OCI-LY7 (cell line): Measurements from ENCODE around the gene CSTPP1. TPM values are rescaled to one million over a fixed set of nuclear protein-coding genes. Genes with fewer than 3 reads are reported as not detected.

Source experiments
- BruUV-seq: library from RNA; stranded (reverse); fragments of 400-500 nt; replicated peaks from 2 replicates; lab custom pipeline; 2021; lab: Mats Ljungman, UMichigan
- CTCF ChIA-PET: fragments of 300-600 bp; sonication (Branson Sonifier 250); formaldehyde crosslinking; loops from one replicate; lab custom pipeline; 2022; ENCODE audit warnings: antibody characterized with exemption; ENCODE audit not compliant: unreplicated experiment; lab: Charles Lee
- POLR2A ChIA-PET: fragments of 300-600 bp; sonication (Branson Sonifier 250); formaldehyde crosslinking; loops from one replicate; lab custom pipeline; 2022; ENCODE audit warnings: antibody characterized with exemption; lab: Charles Lee
- DNase-seq: peaks from one replicate; pipeline ENCODE4 v3.0.0-alpha.2; 2015; ENCODE audit warnings: low spot score
- H2AFZ ChIP-seq: fragments of 200-600 bp; sonication (generic), shearing (Covaris generic); 2 replicates; pipeline ENCODE4 v1.6.1; 2014; ENCODE audit warnings: mild to moderate bottlenecking, antibody characterized with exemption, low read length, moderate library complexity
- H3K27ac ChIP-seq: fragments of 200-600 bp; sonication (generic); 2 replicates; pipeline ENCODE4 v1.5.1; 2014; ENCODE audit warnings: mixed run types, low read depth, mild to moderate bottlenecking, moderate library complexity, low read length, inconsistent platforms; ENCODE audit not compliant: poor library complexity, severe bottlenecking
- H3K36me3 ChIP-seq: fragments of 200-600 bp; sonication (generic); 2 replicates; pipeline ENCODE4 v1.6.1; 2014; ENCODE audit warnings: mild to moderate bottlenecking, antibody characterized with exemption, low read length, moderate library complexity, mixed read lengths; ENCODE audit not compliant: insufficient read depth
- H3K4me1 ChIP-seq: fragments of 200-600 bp; sonication (generic); 2 replicates; pipeline ENCODE4 v1.5.1; 2014; ENCODE audit warnings: mild to moderate bottlenecking, low read length; ENCODE audit not compliant: insufficient read depth, poor library complexity, severe bottlenecking
- H3K4me2 ChIP-seq: fragments of 200-600 bp; sonication (generic); 2 replicates; pipeline ENCODE4 v1.6.1; 2014; ENCODE audit warnings: mild to moderate bottlenecking, low read length
- H3K4me3 ChIP-seq: fragments of 200-600 bp; sonication (generic); 2 replicates; pipeline ENCODE4 v1.5.1; 2014; ENCODE audit warnings: mild to moderate bottlenecking, low read depth, low read length; ENCODE audit not compliant: poor library complexity, severe bottlenecking
- H3K79me2 ChIP-seq: fragments of 200-600 bp; sonication (generic); 2 replicates; pipeline ENCODE4 v1.6.1; 2016; ENCODE audit warnings: low read depth, mild to moderate bottlenecking, low read length, moderate library complexity, mixed read lengths; ENCODE audit not compliant: insufficient read depth
- H3K9me2 ChIP-seq: fragments of 200-600 bp; sonication (generic); 2 replicates; pipeline ENCODE4 v1.6.1; 2016; ENCODE audit warnings: mild to moderate bottlenecking, low read length, mixed read lengths; ENCODE audit not compliant: insufficient read depth
- H3K9me3 ChIP-seq: fragments of 200-600 bp; sonication (generic); 2 replicates; pipeline ENCODE4 v1.6.1; 2014; ENCODE audit warnings: mild to moderate bottlenecking, mixed run types, low read length, mixed read lengths
- H4K20me1 ChIP-seq: fragments of 200-600 bp; sonication (generic); 2 replicates; pipeline ENCODE4 v1.6.1; 2014; ENCODE audit warnings: mild to moderate bottlenecking, antibody characterized with exemption, low read length, moderate library complexity, mixed read lengths; ENCODE audit not compliant: insufficient read depth
- EZH2phosphoT487 ChIP-seq: fragments of 200-600 bp; sonication (generic); IDR thresholded peaks from 2 replicates; pipeline ENCODE4 v1.6.1; 2018; ENCODE audit warnings: low read depth, borderline replicate concordance, mild to moderate bottlenecking, mixed run types, antibody characterized with exemption, low read length, moderate library complexity, mixed read lengths
- intact Hi-C: fragments of 100-400 bp; cut with micrococcal nuclease; formaldehyde crosslinking; loops from one replicate; pipeline ENCODE4 v1.10.0; 2022; ENCODE audit not compliant: unreplicated experiment
- total RNA-seq, 2 experiments: library from RNA; depleted of rRNA in 1 of 2; stranded (reverse); fragments of >200 nt in 1 of 2; shearing (Covaris generic) in 1 of 2; gene quantifications; 2 replicates each; pipeline ENCODE4 v1.2.3, GENCODE V29; 2014 to 2022
- TF ChIP-seq, protein P1 (sequence below): fragments of 200-600 bp; sonication (generic); conservative IDR thresholded peaks from 2 replicates; pipeline ENCODE4 v1.5.1; 2014; ENCODE audit warnings: mild to moderate bottlenecking, antibody characterized with exemption, low read length, moderate library complexity, mixed read lengths

Gene CSTPP1
- total RNA-seq, 2 experiments from 2014 or later, result 39.6 to 43.1 TPM

DNA sequence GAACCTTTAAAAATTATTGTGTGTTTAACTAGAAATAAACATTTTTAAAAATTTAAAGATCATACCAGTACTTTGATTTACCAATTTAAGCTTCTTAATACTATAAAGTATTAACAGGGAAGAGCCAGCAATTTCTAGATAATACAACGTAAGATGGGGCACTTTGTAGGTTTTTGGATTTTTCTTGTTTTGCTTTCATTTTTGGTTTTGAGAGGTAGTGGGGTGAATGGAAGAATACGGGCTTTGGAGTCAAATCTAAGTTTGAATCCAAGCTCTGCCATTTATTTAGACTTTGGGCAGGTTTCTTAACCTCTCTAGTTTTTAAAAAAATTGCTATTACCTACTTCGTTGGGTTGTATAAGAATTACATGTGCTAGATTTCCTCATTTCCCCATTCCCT lies 44.9 kb downstream of the CSTPP1 start:
- H2AFZ ChIP-seq, result no peak overlapping the region
- ChIA-PET CTCF (no interaction called here), POLR2A (interaction anchor here (0.5 to 1.8 kb wide), 9 partner anchors 8 to 129 kb away, joined by 3 to 6 read pairs (median 3); no protein-coding TSS in a partner anchor)
- intact Hi-C loops, result no loop called here
- no peaks in the 10 kb centered on the region for H3K9me3 ChIP-seq
- no peaks in the 10 kb centered on the region for H3K79me2 ChIP-seq
- peaks cover 4% of the 10 kb centered on the region for H3K4me1 ChIP-seq
- no peak for DNase-seq
- H3K36me3 ChIP-seq, result no peaks in the 10 kb centered on the region
- no peak overlapping the region for H3K27ac ChIP-seq
- H3K4me2 ChIP-seq, result no peak overlapping the region
- H3K9me2 ChIP-seq, result no peaks in the 10 kb centered on the region
- H4K20me1 ChIP-seq, result no peaks in the 10 kb centered on the region
- H3K4me3 ChIP-seq, result no peak overlapping the region
- TF ChIP-seq EZH2phosphoT487, result no peak
- TF ChIP-seq, protein P1, sequence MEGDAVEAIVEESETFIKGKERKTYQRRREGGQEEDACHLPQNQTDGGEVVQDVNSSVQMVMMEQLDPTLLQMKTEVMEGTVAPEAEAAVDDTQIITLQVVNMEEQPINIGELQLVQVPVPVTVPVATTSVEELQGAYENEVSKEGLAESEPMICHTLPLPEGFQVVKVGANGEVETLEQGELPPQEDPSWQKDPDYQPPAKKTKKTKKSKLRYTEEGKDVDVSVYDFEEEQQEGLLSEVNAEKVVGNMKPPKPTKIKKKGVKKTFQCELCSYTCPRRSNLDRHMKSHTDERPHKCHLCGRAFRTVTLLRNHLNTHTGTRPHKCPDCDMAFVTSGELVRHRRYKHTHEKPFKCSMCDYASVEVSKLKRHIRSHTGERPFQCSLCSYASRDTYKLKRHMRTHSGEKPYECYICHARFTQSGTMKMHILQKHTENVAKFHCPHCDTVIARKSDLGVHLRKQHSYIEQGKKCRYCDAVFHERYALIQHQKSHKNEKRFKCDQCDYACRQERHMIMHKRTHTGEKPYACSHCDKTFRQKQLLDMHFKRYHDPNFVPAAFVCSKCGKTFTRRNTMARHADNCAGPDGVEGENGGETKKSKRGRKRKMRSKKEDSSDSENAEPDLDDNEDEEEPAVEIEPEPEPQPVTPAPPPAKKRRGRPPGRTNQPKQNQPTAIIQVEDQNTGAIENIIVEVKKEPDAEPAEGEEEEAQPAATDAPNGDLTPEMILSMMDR, result no peak
- no TSS peak for BruUV-seq

DNA sequence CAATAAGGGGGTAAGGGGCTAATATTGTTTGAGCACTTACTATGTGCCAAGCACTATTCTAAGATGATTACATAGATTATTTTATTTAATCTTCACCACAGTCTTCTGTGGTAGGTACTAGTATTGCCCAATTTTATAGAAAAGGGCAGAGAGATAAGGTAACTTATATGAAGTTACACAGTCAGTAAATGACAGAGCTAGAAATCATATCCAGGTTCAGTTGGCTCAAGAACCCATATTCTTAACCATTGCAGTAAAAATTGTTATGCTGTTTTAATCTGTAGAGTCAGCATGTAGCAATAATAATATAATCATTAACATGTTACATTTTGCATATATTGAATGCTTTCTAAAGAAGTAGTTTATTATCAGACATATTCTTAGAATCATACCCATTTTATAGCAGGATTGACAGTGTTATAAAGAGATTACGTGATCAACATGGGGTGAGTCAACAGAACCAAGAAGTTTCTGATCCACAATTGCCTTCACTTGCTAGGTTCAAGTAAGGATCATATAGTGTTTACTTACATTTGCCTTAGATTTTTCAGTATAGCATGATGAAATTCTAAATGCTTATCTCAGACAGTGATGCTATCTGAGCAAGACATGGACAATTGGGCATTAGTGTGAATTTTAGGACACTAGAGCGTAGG lies 46.4 kb downstream of the CSTPP1 start:
- Histone ChIP-seq H2AFZ (no peak overlapping the region), H3K4me1 (no peaks in the 10 kb centered on the region), H3K36me3 (peaks cover 5% of the 10 kb centered on the region; the same call in 1 of the 2 replicates), H4K20me1 (no peaks in the 10 kb centered on the region), H3K79me2 (no peaks in the 10 kb centered on the region), H3K9me2 (no peaks in the 10 kb centered on the region), H3K9me3 (no peaks in the 10 kb centered on the region), H3K27ac (no peak overlapping the region), H3K4me3 (no peak overlapping the region), H3K4me2 (no peak overlapping the region)
- intact Hi-C loops, result no loop called here
- TF ChIP-seq, protein P1, result no peak
- no peak for TF ChIP-seq EZH2phosphoT487
- ChIA-PET CTCF (no interaction called here), POLR2A (interaction anchor here (0.7 to 3.9 kb wide), 3 partner anchors 17 to 71 kb away, joined by 4 to 27 read pairs (median 7); no protein-coding TSS in a partner anchor)
- DNase-seq, result no peak
- no TSS peak for BruUV-seq

DNA sequence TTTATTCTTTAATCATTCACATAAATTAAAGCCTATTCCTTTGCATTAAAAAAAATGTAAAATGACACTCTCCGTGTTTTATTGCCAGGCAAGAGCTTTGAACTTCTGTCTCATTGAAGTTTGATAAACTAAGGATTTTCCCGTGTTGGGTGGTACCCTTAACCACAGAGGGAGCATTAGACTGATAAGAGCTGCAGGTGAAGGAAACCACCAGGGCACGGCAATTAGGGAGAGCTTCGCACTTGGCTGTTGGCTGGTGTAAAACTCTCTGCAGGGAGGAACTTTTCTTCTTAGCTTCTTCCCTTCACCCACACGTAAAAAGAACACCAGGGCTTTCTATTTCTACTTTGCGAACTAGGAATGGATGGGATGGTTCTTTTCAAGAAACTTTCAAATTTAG lies 47.0 kb downstream of the CSTPP1 start:
- intact Hi-C loops, result no loop called here
- Histone ChIP-seq H2AFZ (no peak overlapping the region), H4K20me1 (no peaks in the 10 kb centered on the region), H3K4me3 (no peak overlapping the region), H3K27ac (no peak overlapping the region), H3K9me2 (no peaks in the 10 kb centered on the region), H3K79me2 (no peaks in the 10 kb centered on the region), H3K36me3 (peaks cover 12% of the 10 kb centered on the region; the same call in 1 of the 2 replicates), H3K4me1 (no peaks in the 10 kb centered on the region), H3K9me3 (no peaks in the 10 kb centered on the region), H3K4me2 (no peak overlapping the region)
- BruUV-seq, result no TSS peak
- TF ChIP-seq, protein P1, result no peak
- TF ChIP-seq EZH2phosphoT487, result no peak
- no peak for DNase-seq
- ChIA-PET POLR2A (interaction anchor here (1.8 to 3.9 kb wide), 2 partner anchors 16 to 20 kb away, joined by 7 to 27 read pairs; no protein-coding TSS in a partner anchor), CTCF (interaction anchor here (0.9 kb wide), 1 partner anchor 17 kb away, joined by 3 read pairs; no protein-coding TSS in a partner anchor)
